ENCODE measurements around the gene EIF4G1.

The EIF4G1 gene

GRCh38 chr3:184350618-184351017 lies 36.2 kb downstream of the EIF4G1 start:
- no peak for DNase-seq (ENCODE audit: low spot score)

DNA sequence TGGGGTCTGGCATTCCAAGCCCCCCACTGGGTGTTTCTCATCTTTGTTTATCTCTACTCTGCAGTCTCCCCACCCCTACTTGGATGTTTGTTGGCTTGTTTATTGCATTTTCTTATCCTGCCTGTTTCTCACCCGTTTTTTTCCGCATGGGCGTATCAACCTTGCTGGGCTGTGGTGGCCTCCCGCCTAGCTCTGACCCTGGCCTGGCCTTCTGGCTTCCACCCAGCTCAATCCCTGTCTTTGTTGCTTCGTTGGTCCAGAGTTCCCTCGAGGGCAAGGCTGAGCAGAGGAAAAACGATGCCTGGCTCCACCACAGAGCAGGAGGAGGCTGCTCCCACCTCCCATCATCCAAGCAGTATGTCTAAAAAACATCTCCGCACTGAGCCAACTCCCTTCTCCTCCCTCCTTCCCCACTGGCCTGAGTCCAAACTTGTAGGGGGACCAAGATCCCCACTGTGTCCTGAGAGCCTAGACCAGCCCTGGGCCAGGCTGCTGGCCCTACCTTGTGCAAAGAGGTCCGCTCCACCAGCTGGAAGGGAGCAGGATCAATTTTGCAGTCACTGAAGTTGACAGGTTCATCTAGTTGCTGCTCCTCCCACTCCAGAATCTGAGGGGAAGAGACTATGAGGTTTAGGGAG lies 37.2 kb downstream of the EIF4G1 start:
- DNase-seq (ENCODE audit: low spot score), result no peak

GRCh38 chr3:184352149-184352785 lies 37.9 kb downstream of the EIF4G1 start:
- DNase-seq (ENCODE audit: low spot score), result no peak

- DNase-seq (ENCODE audit: low spot score), result no peak
Observed at GRCh38 chr3:184352897-184353545, 38.6 kb downstream of the EIF4G1 start.

GRCh38 chr3:184353546-184353941 lies 39.1 kb downstream of the EIF4G1 start:
- DNase-seq (ENCODE audit: low spot score), result no peak

- no peak for DNase-seq (ENCODE audit: low spot score)
Observed at GRCh38 chr3:184354121-184354728, 39.8 kb downstream of the EIF4G1 start.

DNA sequence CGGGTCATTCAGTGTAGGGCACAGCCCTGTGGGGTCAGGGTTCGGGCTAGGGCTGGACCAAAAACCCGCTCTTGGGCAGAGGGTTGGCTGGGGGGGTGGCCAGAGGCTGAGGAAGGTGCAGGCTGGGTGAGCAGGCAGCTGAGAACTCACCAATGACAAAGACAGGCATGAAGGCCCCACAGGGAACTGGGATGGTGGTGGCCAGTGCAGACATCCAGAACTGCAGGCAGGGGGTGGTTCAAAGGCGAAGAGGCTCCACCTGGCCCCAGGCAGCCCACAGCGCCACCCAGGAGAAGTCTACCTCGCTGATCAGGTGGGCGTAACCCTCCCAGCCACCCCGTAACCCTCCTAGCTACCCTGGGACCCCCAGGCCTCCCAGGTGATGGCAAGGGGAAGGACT lies 40.3 kb downstream of the EIF4G1 start:
- DNase-seq (ENCODE audit: low spot score), result no peak

DNA sequence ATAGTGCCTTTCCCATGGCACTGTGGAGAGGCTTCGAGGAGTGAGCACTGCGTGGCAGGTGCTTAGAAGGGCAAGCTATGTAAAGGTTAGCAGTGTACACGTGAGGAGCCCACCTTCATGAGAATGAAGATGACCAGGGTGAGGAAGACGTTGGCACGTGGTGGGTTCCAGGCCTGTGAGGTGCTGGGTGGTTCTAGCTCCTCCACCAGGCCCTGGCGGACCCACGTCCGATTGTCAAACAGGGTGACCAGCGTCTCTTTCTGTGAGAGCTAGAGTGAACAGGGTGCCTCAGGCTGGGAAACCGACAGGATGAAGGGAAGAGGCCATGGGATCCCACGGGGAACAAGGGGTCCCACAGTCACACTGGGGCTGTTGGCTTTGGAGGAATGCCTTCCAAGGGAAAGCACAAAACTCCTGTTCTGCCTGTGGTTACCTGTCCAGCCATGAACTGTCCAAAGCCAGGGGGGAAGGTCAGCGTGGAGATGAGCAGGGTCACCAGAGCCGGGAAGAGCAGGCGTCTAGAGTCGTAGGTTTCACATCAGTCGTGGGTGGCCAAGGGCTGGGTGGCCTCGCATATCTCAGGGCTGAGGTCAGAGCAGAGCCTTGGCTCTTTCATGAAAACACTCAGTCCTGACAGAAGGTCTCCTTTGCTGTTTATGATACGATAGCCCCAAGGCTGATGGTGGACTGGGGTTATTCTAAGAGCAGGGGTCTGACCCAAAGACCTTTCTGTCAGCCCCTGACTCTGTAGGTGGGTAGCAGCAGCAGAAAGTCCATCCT lies 41.0 kb downstream of the EIF4G1 start:
- no peak for DNase-seq (ENCODE audit: low spot score)

DNA sequence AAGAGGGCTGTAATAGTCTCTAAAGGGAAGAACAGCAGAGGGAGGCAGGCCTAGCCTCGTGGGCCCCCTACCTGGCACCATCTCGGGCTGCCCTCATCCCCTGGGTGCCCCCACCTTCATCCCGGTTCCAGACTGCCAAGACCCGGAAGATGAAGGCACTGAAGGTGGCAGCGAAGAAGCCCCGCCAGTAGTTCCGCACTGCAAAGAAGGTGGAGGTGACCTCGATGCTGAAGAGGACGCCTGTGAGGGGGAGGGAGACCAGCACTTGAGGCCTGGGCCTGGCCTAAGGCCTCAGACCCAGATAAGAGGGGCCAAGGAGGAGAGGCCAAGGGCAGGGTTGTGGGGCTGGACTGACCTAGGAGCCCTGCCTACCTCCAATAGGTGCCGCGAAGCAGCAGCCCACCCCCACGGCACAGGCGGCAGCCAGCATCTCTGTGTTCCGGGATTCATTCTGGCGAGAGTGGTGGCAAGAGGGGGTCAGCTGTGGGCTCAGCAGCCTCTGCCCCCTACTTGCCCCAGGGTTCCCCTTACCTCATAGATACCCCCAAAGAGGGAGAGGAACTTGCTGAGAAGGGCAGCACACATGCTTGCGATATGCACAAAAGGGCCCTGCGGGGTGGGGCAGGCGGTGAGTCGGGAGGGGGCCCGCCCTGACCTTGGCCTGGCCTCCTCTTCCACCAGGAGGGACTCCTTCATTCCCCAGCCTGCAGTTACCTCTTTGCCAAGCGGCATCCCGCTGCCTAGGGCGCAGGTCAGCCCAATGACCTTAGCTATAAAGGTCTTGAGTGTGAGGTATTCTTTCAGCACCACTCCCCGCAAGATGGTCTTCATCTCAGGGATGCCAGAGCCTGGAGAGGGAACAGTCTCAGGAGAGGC lies 43.1 kb downstream of the EIF4G1 start:
- no peak for DNase-seq (ENCODE audit: low spot score)

GRCh38 chr3:184358124-184358767 lies 43.8 kb downstream of the EIF4G1 start:
- DNase-seq (ENCODE audit: low spot score), result no peak

DNA sequence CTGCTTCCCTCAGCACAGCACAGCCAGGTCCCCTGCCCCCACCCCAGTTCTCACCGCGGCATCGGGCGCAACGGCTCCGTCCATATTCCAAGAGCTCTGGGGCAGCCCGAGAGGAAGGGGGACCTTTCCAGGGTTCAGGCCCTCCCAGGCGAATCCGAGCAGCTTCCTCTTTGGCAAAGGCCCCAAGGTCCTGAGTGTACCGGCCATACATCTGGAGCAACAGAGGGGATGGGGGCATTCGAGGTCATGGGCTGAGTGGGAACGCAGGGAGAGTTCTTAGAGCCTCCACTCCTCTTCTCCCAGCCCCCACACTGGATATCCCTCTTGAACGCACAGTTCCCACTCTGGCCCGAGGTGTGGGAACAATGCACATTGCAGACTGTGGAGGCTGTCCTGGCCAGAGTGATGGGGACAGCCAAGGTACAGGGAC lies 44.5 kb downstream of the EIF4G1 start:
- no peak for DNase-seq (ENCODE audit: low spot score)

DNA sequence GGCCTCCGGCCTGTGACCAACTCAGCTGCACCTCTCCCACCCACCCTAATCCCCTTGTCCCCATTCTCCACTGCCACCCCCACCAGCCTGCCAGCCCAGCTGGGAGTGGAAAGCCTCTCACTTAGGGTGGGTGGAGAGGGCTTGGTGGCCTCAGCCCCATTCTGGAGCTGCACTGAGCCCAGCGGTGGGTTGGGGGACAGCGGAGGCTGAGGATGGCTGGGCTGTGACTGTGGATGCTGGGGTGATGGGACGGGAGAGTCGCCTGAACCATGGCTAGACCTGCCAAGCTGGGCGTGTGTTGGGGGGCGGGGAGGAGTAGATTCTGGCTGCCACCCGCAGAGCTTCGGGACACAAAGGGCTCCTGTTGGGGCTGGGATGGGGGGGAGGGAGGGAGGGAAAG lies 45.2 kb downstream of the EIF4G1 start:
- DNase-seq (ENCODE audit: low spot score), result peak; percentile 81

DNA sequence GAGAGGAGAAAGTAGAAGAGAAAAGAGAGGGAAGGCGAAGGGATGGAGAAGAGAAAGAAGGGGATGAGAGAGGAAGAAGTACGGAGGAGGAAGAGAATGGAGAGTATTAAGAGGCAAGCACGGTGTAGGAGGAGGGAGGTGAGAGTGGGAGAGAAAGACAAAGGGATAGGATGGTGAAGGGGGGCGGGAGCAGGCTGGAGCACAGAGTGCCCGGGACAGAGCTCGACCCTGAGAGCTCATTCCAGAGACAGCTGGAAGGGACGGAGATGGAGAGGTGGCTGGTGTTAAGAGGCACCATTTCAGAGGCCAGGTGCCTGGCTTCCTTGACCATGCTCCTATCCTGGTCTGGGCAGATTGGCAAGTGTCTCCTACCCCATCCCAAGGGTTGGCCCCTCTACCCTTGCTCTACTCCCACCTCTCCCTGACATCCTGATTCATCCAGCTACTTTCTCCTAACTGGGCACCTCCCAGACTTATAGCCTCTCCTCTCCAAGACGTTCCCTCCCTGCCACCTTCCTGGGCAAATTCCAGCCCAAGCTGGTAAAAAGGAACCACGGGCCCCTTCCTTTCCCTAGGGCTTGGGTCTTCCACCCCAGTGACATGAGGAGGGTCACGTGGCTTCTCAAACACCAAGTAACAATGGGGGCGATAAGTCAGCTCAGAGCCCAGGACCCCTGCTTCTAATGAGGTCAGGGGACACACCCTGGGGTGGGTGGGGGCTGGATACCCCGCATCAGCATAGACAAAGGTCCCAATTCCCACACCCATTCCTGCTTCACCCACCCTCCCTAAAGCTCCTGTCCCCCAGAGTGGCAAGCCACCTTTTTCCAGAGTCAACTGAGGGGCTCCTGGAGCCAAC lies 45.9 kb downstream of the EIF4G1 start:
- no peak for DNase-seq (ENCODE audit: low spot score)

DNA sequence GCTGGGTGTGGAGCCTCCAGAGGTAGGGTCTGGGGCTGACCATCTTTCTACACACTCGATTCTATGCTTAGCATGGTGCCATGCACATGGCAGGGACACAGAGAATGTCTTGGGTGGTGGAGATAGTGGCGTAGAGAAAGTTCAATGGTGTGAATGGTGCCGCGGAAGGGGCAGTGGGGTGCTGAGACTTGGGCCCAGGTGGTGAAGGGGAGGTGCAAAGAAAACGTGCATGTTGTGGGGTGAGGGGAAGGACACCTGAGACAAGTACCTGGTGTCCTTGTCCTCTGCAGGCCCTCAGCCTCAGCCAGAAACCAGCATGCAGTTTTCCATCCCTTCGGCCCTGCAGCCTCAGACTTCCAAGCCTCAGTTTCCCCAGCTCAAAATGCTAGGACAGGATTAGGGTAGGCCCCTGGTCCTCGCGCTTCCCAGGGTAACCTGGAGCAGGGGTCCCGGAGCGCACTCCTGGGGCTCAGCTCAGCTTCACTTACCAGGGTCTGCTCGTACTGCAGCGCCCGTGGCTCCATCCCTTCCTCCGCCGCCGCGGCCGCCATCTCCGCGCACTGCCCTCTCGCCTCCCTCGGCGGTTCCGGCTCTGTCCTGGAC lies 46.6 kb downstream of the EIF4G1 start:
- no peak for DNase-seq (ENCODE audit: low spot score)

DNA sequence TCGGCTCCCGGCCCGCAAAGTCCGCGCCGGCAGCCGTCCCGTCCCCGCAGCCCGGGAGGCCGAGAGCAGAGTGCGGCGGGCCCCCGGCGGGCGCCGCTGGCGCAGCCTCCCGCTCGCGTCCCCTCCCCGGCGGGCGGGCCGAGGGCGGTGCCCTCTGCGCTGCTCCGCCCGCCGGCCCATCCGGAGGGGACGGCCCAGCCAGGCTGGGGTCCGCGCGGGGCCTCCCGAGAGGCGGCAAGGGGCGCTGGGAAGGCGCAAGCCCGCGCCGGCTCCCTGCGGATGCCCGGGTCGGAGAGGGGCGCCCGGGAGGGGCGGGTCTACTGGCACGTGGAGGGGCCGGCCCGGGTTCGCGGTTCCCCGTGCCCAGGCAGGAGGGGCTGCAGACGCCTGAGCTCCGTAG lies 47.1 kb downstream of the EIF4G1 start, which contains the start of the genes CLCN2 and POLR2H:
TSS of gene CLCN2 (minus strand) at position 74 of the 400 bp plus-strand sequence. CDS start 126 bp downstream, outside the sequence.
TSS of gene POLR2H (plus strand) at position 179 of the 400 bp plus-strand sequence. CDS start 1,783 bp downstream, outside the sequence.
- peak; percentile 70 for DNase-seq (ENCODE audit: low spot score)

DNA sequence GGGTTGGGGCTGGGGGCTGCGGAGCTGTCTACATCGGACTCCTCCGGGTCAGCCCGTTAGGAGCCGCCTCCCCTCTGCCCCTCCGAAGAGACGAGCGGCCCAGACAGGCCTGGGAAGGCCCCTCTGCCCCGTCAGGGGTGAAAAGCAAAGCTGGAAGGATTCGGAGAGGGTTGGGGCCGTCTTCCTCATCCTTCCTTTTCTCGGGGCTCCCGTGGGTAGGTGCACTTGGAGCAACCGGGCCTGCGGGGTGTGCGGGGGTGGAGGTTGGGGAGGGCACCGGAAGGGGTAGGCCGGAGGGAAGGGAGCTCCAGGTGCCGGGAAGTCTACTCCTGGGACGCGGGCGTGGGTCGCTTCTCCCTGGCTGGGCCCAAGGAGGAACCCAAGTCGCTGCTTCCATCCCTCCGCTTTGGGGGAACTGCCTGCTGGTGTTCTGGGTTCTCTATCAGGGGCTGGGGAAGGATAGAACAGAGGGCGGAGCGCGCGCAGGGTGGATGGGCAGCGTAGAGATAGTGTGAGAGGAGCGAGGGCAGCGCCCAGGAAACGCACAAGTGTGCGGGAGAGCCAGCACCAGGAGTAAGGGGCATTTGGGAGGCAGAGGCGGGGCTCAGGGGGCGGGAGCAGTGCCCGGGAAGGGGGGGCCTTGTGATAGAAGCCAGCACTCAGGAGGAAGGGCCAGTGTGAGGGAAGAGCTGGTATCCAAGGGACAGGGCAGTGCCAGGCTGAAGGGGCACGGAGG lies 47.7 kb downstream of the EIF4G1 start:
- peak; percentile 76 for DNase-seq (ENCODE audit: low spot score)

DNA sequence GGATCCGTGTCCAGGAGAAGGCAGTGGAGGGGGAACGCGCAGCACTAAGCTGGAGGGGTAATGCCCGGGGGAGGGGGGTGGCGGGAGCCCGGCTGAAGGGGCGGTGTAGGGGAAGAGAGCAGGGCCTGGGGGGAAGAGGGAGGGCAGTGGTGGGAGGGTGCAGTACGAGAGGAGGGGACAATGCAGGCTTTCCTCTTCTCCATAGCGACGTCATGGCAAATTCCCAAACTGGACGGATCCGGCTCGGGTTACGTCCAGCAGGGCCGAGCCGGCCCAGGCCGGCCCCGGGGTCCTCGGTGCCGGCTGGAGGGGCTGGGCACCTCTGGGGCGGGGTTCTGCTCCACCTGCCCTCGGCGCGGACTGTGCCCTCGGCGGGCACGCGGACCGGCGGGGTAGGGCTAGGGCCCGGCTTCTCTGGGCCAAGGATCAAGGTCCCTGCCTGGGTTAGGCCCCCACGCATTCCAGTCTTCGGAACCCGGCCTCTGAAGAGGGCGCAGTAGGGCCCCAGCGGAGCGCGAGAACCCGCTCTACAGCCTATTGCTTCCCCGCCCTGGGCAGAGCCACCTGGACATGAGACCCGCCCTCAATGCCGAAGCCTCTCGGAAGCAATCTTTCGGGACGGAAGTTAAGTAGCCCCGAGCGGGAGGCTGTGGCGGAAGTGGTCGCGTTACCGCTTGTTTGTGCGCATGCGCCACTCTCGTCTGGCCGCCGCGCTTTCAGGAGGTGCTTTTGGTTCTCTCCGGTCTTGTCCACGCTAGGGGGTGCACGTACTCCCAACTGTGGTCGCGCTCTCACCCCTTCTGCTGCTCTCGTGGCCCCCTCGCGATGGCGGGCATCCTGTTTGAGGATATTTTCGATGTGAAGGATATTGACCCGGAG lies 48.5 kb downstream of the EIF4G1 start:
- DNase-seq (ENCODE audit: low spot score), result peak; percentile 94
